Stimulated activated CD8-positive, alpha-beta memory T cell treated with anti-CD3 and anti-CD28 coated beads, Interleukin-15, amount 100 ng/mL, for 48 hours (primary cell): ENCODE data around the gene CHRM5.
"Not testable (repeated sequence)": the region's sequence is repeated elsewhere in the genome, so short reads cannot be mapped to it uniquely, and the experiment has no call there.

Source experiments
- DNase-seq, 2 donors: peaks; one replicate each; pipeline ENCODE4 v3.0.0-alpha.2; 2020; ENCODE audit warnings: low read depth in 2 of 2

CHRM5 gene

DNA sequence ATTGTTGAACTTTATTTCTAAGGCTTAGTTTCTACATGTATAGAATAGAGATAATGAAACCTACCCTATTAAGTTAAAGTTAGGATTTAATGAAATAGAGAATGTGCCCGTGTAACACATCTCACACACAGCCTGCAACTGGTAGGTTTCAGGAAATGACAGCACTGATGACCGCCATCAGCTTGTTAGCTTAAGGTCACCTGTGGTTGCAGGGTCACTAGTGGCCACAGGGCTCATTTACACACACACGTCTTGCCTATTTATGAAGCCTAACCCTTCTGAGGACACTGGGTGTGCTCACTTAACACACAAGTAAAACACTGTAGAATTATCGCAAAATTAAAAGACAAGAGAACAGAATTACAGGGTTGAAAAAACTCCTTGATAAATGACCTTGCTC, 20.1 kb downstream of the CHRM5 start:
- no peak for DNase-seq

- no peak for DNase-seq
Measured at GRCh38 chr15:33994005-33994615, 25.8 kb downstream of the CHRM5 start.

- not testable (repeated sequence) for DNase-seq
Measured at GRCh38 chr15:33995666-33996065, 27.4 kb downstream of the CHRM5 start.

DNA sequence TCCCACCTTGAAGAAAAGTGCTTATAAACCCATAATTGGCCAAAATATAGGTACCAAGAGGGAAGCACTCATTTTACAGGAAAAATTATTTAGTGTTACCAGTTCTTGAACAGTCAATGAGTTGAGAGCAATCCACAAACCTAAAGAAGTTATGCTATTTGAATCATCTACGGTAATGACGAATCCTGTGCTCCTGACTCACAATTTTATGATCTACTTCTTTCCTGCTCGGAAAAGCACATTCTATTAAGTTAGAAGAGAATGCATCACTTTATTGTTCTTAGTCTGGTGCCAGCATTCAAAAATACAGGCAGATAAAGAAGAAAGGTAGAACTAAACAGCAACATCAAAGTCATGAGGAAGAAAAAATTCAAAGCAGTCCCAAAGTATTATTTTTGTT, 33.2 kb downstream of the CHRM5 start:
- DNase-seq, result no peak

GRCh38 chr15:34006381-34006780, 38.1 kb downstream of the CHRM5 start:
- DNase-seq, result no peak

DNA sequence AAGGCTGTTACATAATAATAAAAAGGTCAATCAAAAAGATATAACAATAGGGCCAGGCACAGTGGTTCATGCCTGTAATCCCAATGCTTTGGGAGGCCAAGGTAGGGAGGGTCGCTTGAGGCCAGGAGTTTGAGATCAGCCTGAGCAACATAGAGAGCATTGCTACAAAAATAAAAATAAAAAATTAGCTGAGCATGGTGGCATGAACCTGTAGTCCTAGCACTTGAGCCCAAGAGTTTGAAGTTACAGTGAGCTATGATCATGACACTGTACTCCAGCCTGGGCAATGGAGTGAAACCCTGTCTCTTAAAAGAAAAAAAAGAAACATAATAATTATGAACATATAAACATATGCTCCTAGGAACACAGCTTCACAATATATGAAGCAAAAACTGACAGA, 41.4 kb downstream of the CHRM5 start:
- DNase-seq, result no peak

- no peak for DNase-seq
Measured at GRCh38 chr15:34010921-34011320, 42.6 kb downstream of the CHRM5 start.

DNA sequence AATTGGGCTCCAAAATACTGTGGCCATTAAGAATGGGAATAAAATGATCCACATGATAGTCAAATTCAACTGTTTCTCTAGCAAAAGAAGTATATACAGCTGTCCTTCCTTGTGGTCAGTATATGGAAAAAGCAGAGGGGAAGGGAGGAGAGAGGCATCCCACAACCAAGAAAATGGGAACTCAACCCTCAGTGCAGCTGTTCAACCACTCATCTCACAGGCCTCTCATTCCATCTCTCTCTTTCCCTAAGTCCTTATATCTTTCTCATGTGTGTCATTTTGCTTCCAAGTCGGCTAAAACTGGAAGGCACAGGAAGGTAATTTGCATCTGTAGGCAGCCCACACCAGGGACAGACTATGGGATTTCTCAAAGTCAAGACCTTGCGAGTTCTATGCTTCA, 43.2 kb downstream of the CHRM5 start:
- no peak for DNase-seq

DNA sequence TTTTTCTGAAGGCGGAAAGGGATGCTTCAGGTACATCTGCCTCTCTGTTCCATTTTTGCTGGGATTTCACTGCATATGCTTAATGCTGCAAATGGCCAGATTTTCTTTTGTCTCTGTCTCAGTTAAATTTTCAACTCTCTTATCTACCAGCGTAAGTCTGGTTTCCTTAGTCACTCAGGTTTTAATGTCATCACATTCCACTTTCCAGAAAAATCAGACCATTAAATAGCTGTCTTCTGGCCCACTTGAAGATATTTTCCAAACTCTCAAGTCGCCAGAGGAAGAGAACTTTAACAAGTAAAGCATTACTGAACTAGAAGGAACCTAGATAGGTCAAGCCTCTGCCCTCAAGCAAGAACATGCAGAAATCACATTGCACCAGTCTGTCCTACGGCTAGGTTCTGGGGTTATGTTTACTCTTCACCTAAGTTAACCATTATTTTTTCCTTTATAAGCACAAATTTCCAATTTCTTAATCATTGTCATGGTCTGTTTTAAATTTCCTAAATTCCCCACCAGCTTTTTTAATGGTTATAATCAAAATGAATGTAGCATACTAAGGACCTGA, 44.2 kb downstream of the CHRM5 start:
- DNase-seq, result no peak

DNA sequence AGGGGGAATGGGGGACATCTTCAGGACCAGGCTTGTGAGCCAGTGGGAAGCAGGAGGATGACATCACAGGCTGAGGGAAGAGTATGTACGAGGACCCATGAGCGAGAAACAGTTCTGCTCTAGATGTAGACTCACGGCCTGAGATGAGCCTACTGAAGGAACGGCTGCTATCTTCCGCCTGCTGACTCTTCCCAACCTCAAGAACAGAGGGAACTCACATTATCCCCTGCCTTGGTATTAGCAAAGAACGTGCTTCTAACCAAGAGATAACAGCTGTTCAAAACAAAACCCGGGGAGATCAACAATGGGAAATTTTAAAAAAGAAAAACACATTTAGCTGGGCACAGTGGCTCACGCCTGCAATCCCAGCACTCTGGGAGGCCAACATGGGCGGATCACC, 45.4 kb downstream of the CHRM5 start:
- DNase-seq, result no peak

DNA sequence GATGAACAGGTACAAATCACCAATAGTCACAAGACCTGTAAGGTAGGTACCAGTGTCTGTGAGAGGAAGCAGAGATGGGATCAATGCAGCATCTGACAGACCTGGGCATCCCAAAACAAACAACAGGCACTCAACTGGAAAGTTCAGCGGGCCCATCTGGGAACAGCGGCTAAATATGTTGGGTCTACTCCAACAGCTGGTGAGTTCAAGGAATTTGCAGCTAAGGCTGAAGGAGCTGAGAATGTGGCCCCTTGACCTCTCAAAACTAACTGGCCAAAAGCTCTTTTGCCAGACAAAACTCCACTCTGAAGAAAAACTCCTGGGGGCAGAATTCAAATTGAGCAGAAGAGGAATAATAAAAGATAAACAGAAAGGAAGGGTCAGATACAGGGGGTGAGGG, 46.3 kb downstream of the CHRM5 start:
- DNase-seq, result no peak

DNA sequence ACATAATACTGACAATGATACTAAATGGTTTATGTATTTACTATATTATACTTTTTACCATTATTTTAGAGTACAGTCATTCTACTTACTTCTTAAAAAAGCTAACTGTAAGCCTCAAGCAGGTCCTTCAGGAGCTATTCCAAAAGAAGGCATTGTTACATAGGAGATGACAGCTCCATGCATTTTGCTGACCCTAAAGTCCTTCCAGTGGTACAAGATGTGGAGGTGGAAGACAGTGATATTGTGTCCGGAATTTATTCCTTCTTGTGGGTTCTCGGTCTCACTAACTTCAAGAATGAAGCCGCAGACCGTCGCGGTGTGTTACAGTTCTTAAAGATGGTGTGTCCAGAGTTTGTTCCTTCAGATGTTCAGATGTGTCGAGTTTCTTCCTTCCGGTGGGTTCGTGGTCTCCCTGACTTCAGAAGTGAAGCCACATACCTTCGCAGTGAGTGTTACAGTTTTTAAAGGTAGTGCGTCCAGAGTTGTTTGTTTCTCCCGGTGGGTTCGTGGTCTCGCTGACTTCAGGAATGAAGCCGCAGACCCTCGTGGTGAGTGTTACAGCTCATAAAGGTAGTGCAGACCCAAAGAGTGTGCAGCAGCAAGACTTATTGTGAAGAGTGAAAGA, 49.8 kb downstream of the CHRM5 start:
- DNase-seq, result peak; percentile 23 to 41

DNA sequence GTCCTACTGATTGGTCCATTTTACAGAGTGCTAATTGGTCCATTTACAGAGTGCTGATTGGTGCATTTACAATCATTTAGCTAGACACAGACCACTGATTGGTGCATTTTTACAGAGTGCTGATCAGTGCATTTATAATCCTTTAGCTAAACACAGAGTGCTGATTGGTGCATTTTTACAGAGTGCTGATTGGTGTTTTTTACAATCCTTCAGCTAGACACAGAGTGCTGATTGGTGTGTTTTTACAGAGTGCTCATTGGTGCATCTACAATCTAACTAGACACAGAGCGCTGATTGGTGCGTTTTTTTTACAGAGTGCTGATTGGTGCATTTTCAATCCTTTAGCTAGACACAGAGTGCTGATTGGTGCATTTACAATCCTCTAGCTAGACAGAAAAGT, 50.4 kb downstream of the CHRM5 start:
- DNase-seq, result not testable (repeated sequence)

GRCh38 chr15:34019369-34019990, 51.2 kb downstream of the CHRM5 start:
- DNase-seq, result no peak

GRCh38 chr15:34023907-34024306, 55.6 kb downstream of the CHRM5 start:
- no peak for DNase-seq

DNA sequence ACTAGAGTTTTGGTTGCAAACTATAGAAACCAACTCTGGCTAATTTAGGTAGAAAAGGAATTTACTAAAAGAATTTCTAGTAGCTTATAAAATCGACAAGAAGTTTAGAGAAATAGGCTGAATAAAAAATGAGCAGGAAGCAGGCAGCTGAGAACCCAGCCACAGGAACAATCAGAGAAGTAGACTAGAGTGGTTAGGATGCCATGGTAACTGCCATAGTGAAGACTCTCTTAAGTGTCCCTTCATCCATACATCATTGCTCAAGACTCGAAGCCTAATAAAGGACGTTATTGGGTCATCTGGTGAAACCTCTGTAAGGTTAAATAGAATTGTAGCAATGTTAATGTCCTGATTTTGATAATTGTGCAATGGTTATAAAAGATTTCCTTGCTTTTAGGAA, 57.0 kb downstream of the CHRM5 start:
- no peak for DNase-seq

- no peak for DNase-seq
Measured at GRCh38 chr15:34027606-34028005, 59.3 kb downstream of the CHRM5 start.

DNA sequence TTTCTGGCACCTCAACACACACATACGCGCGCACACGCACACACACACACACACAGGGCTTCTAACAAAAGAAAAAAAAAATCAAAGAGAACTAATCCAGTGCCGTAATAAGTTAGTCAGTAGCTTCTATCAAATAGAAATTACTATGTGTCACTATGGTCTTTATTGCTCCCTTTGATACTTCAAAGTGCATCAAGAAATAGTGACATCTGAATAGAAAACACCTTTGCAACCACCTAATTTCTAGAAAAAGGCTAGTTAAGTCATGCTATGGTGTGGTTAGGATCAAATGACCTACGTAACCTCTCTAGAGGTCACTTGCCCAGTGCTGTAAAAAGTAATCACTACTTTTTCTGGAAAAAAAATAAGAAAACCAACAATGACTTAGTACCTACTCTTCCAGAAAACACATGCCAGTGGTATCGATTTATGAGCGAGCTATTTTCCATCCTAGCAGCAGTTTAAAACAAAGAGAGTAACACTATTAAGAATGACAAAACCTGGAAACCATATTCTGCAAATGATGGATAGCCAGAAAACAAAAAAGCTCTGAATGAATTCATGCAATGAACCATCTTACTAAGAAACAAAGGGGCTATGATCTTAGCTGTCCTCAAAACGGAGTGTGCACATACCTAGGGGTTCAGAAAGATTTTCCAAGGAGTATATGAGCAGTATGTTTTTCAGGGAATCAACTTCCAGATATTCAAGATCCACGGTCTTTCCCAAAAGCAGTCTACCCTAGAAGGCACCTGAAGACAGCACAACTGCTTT, 63.9 kb downstream of the CHRM5 start:
- no peak for DNase-seq

DNA sequence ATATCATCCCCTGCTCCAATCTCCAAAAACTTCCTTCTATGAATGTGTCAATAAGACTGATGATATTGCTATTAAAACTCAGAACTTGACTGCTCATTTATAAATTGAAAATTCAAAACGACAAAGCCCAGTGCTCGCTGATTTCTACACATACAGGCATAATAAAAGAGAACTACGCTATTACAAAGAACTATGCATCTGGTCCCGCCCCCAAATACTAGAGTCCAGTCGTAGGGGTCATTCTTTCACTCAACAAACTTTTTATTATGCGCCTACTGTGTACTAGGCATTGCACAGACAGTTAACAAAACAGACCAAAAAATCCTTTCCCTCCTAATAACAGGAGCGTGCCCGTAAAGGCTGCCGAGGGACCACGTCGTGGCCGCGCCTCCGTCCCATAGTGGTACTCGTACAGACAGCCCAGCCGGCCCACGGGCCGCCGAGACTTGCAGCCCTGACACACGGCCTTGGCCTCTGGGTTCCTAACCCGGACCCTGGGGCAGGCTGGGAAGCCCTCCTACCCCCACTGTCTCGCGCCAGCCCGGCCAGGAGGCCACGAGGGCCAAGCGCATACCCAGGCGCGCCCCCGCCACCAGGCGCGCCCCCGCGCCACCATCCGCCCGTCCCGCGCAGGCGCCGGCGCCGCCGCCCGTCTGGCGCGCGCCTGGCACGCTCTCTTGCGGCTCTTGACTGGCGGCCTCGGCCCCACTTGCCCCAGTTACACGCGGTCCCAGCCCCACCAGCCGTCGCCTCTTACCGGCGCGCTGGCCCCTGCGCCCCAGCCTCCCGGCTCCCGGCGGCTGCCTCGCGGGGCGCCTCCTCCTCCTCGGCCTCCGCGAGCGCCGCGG, 70.0 kb downstream of the CHRM5 start:
- peak; percentile 59 to 68 for DNase-seq

DNA sequence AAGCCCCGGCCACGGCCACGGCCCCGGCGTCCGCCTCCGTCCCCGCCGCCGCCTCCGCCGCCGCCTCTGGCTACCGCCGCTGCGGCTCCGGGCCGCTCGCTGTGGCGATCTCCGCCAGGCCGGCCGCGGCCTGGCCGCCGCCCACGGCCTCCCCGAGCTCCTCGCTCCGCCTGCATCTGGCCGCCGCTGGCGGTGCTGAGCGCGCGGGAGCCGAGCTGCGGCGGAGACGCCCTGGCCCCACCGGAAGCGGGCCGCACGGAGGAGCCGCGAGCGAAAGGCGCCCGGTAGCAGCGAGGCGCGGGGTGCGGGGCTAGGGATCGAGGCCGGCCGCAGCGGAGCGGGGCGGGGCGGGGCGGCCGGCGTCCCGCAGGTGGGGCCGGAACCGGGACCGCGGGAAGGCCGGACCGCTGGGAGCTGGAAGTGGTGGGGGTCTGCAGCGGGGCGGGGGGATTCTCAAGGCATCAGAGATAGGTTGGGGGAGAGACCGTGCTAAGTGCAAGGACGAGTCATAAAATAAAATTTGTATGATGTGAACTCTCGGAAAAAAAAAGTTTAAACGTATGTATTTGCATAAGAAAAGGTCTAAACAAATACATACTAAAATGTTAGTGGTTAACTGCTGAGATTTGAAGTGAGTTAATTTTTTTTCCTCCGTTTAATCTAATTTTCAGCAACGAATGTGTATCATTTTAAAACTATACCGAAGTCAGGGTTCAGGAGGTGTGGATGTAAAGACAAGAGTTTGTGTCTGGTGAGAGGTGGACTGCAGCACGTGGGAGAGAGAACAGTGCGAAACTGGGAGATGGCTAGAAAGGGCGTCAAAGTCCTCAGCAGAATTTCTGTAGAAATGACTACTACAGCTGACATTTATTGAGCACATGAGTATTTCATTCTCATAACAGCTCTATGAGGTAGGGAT, 70.8 kb downstream of the CHRM5 start, which contains the start of gene AVEN:
Gene AVEN (minus strand): TSS at position 334 of the 919 bp plus-strand sequence. CDS start 158 bp downstream, at position 176.
- peak; percentile 42 to 51 for DNase-seq
